ENCODE data around the gene AJAP1.

AJAP1 gene

GRCh38 chr1:4728319-4729089 lies 74.1 kb downstream of the AJAP1 start:
- TF ChIP-seq CTCF (IDR thresholded peaks at IDR 0.05; ENCODE audit: low read depth, low read length, missing control alignments): no peak
- Histone ChIP-seq H3K4me3 (ENCODE audit: low read depth, low read length) (no peak overlapping the region), H3K36me3 (replicated peaks) (no peaks in the 10 kb centered on the region), H3K27me3 (replicated peaks) (no peaks in the 10 kb centered on the region), H3K27ac (no peak overlapping the region)
- in situ Hi-C loops (cut with HindIII; ENCODE audit: low pct_ligation_motif_present, low sequenced_read_pairs): no loop called here
- no peak for DNase-seq

- TF ChIP-seq CTCF (IDR thresholded peaks at IDR 0.05; ENCODE audit: low read depth, low read length, missing control alignments): no peak
- Histone ChIP-seq H3K36me3 (replicated peaks) (no peaks in the 10 kb centered on the region), H3K4me3 (ENCODE audit: low read depth, low read length) (no peak overlapping the region), H3K27me3 (replicated peaks) (no peaks in the 10 kb centered on the region), H3K27ac (no peak overlapping the region)
- in situ Hi-C loops (cut with HindIII; ENCODE audit: low pct_ligation_motif_present, low sequenced_read_pairs): no loop called here
- no peak for DNase-seq
Observed at GRCh38 chr1:4729090-4729471, 74.7 kb downstream of the AJAP1 start.

GRCh38 chr1:4730078-4730477 lies 75.7 kb downstream of the AJAP1 start:
- no peaks in the 10 kb centered on the region for H3K36me3 ChIP-seq (replicated peaks)
- H3K27ac ChIP-seq: no peak overlapping the region
- in situ Hi-C loops (cut with HindIII; ENCODE audit: low pct_ligation_motif_present, low sequenced_read_pairs): no loop called here
- no peak for DNase-seq
- no peak overlapping the region for H3K4me3 ChIP-seq (ENCODE audit: low read depth, low read length)
- no peaks in the 10 kb centered on the region for H3K27me3 ChIP-seq (replicated peaks)
- TF ChIP-seq CTCF (IDR thresholded peaks at IDR 0.05; ENCODE audit: low read depth, low read length, missing control alignments): no peak

GRCh38 chr1:4733446-4734177 lies 79.2 kb downstream of the AJAP1 start:
- no peak overlapping the region for H3K27ac ChIP-seq
- H3K27me3 ChIP-seq (replicated peaks): no peaks in the 10 kb centered on the region
- no peak for DNase-seq
- in situ Hi-C loops (cut with HindIII; ENCODE audit: low pct_ligation_motif_present, low sequenced_read_pairs): no loop called here
- H3K36me3 ChIP-seq (replicated peaks): no peaks in the 10 kb centered on the region
- no peak overlapping the region for H3K4me3 ChIP-seq (ENCODE audit: low read depth, low read length)
- no peak for TF ChIP-seq CTCF (IDR thresholded peaks at IDR 0.05; ENCODE audit: low read depth, low read length, missing control alignments)

- Histone ChIP-seq H3K27me3 (replicated peaks) (no peaks in the 10 kb centered on the region), H3K36me3 (replicated peaks) (no peaks in the 10 kb centered on the region), H3K27ac (no peak overlapping the region), H3K4me3 (ENCODE audit: low read depth, low read length) (no peak overlapping the region)
- TF ChIP-seq CTCF (IDR thresholded peaks at IDR 0.05; ENCODE audit: low read depth, low read length, missing control alignments): no peak
- no peak for DNase-seq
- in situ Hi-C loops (cut with HindIII; ENCODE audit: low pct_ligation_motif_present, low sequenced_read_pairs): no loop called here
Observed at GRCh38 chr1:4734219-4734618, 79.8 kb downstream of the AJAP1 start.
